ENCODE data around the gene HABP4.

The HABP4 gene

GRCh38 chr9:96513622-96514021, 63.7 kb downstream of the HABP4 start:
- Histone ChIP-seq H3K9ac (ENCODE audit: low read length) (peak overlapping the region; percentile 89), H3K9me3 (ENCODE audit: control insufficient read depth, low read length) (no peaks in the 10 kb centered on the region), H3K4me3 (ENCODE audit: low read length) (peak overlapping the region; percentile 71), H3K4me1 (ENCODE audit: control insufficient read depth, insufficient read depth, low read length) (peaks cover 49% of the 10 kb centered on the region), H3K36me3 (ENCODE audit: control insufficient read depth, insufficient read depth, low read length, severe bottlenecking) (peaks cover 24% of the 10 kb centered on the region), H3K27me3 (replicated peaks; ENCODE audit: control insufficient read depth, insufficient read depth, low read length) (no peaks in the 10 kb centered on the region)
- peak; percentile 48 for DNase-seq (ENCODE audit: low read depth)

- Histone ChIP-seq H3K9ac (ENCODE audit: low read length) (peak overlapping the region; percentile 89), H3K27me3 (replicated peaks; ENCODE audit: control insufficient read depth, insufficient read depth, low read length) (no peaks in the 10 kb centered on the region), H3K4me3 (ENCODE audit: low read length) (peak overlapping the region; percentile 71), H3K9me3 (ENCODE audit: control insufficient read depth, low read length) (no peaks in the 10 kb centered on the region), H3K4me1 (ENCODE audit: control insufficient read depth, insufficient read depth, low read length) (peaks cover 49% of the 10 kb centered on the region), H3K36me3 (ENCODE audit: control insufficient read depth, insufficient read depth, low read length, severe bottlenecking) (peaks cover 18% of the 10 kb centered on the region)
- DNase-seq (ENCODE audit: low read depth), result peak; percentile 89
These were observed 64.3 kb downstream of the HABP4 start for GRCh38 chr9:96514108-96514799.

- Histone ChIP-seq H3K36me3 (ENCODE audit: control insufficient read depth, insufficient read depth, low read length, severe bottlenecking) (peaks cover 12% of the 10 kb centered on the region), H3K4me3 (ENCODE audit: low read length) (peak overlapping the region; percentile 71), H3K9ac (ENCODE audit: low read length) (peak overlapping the region; percentile 89), H3K9me3 (ENCODE audit: control insufficient read depth, low read length) (no peaks in the 10 kb centered on the region), H3K27me3 (replicated peaks; ENCODE audit: control insufficient read depth, insufficient read depth, low read length) (no peaks in the 10 kb centered on the region), H3K4me1 (ENCODE audit: control insufficient read depth, insufficient read depth, low read length) (peaks cover 51% of the 10 kb centered on the region)
- peak; percentile 22 for DNase-seq (ENCODE audit: low read depth)
These were observed 64.8 kb downstream of the HABP4 start for GRCh38 chr9:96514800-96515158.

GRCh38 chr9:96515621-96516470, 65.9 kb downstream of the HABP4 start:
- Histone ChIP-seq H3K27me3 (replicated peaks; ENCODE audit: control insufficient read depth, insufficient read depth, low read length) (no peaks in the 10 kb centered on the region), H3K4me3 (ENCODE audit: low read length) (peak overlapping the region; percentile 71), H3K36me3 (ENCODE audit: control insufficient read depth, insufficient read depth, low read length, severe bottlenecking) (peaks cover 11% of the 10 kb centered on the region), H3K4me1 (ENCODE audit: control insufficient read depth, insufficient read depth, low read length) (peaks cover 57% of the 10 kb centered on the region), H3K9me3 (ENCODE audit: control insufficient read depth, low read length) (no peaks in the 10 kb centered on the region), H3K9ac (ENCODE audit: low read length) (peak overlapping the region; percentile 89)
- DNase-seq (ENCODE audit: low read depth), result peak; percentile 48

DNA sequence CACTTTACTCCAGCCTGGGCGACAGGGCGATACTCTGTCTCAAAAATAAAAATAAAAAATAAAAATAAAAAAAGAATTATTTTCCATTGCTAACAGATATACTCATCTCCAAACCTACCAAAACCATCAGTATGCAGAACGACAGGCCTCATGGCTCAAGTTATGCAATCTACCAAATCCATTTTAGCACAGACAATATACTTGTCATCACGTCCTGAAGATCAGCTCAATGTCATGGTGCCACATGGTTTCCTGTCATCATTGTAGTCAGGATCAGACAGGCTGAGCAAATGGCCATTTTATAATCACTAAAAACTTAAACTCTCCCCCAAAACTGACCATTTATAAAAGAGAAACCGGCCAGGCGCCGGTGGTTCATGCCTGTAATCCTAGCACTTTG, 69.1 kb downstream of the HABP4 start:
- no peak for DNase-seq (ENCODE audit: low read depth)
- Histone ChIP-seq H3K4me1 (ENCODE audit: control insufficient read depth, insufficient read depth, low read length) (peaks cover 56% of the 10 kb centered on the region), H3K27me3 (replicated peaks; ENCODE audit: control insufficient read depth, insufficient read depth, low read length) (no peaks in the 10 kb centered on the region), H3K36me3 (ENCODE audit: control insufficient read depth, insufficient read depth, low read length, severe bottlenecking) (peaks cover 24% of the 10 kb centered on the region), H3K9me3 (ENCODE audit: control insufficient read depth, low read length) (no peaks in the 10 kb centered on the region), H3K9ac (ENCODE audit: low read length) (peak overlapping the region; percentile 75), H3K4me3 (ENCODE audit: low read length) (peak overlapping the region; percentile 42)

DNA sequence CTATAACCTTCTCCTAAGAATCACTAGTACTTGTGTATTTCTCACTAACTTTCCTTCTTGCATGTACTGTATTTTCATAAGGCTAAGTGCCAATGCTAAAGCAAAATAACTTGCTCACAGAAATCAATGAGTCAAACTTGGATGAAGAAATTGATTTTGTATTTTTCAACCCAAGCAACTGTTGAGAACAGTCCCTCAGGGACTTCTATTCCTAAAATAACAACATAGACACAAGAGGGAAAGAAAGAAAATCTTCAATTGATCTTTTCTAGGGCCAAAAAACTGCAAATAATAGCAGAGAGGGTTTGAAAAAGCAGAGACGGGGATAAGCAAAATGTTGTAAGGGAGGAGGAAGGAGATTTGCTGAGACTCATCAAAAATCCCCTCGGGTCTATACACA, 69.8 kb downstream of the HABP4 start:
- H3K4me3 ChIP-seq (ENCODE audit: low read length), result peak overlapping the region; percentile 35
- DNase-seq (ENCODE audit: low read depth), result peak; percentile 8
- H3K9me3 ChIP-seq (ENCODE audit: control insufficient read depth, low read length), result no peaks in the 10 kb centered on the region
- H3K9ac ChIP-seq (ENCODE audit: low read length), result peak overlapping the region; percentile 75
- H3K27me3 ChIP-seq (replicated peaks; ENCODE audit: control insufficient read depth, insufficient read depth, low read length), result no peaks in the 10 kb centered on the region
- peaks cover 51% of the 10 kb centered on the region for H3K4me1 ChIP-seq (ENCODE audit: control insufficient read depth, insufficient read depth, low read length)
- H3K36me3 ChIP-seq (ENCODE audit: control insufficient read depth, insufficient read depth, low read length, severe bottlenecking), result peaks cover 24% of the 10 kb centered on the region

GRCh38 chr9:96522366-96522765, 72.4 kb downstream of the HABP4 start:
- Histone ChIP-seq H3K9ac (ENCODE audit: low read length) (no peak overlapping the region), H3K27me3 (replicated peaks; ENCODE audit: control insufficient read depth, insufficient read depth, low read length) (no peaks in the 10 kb centered on the region), H3K36me3 (ENCODE audit: control insufficient read depth, insufficient read depth, low read length, severe bottlenecking) (peaks cover 29% of the 10 kb centered on the region), H3K4me1 (ENCODE audit: control insufficient read depth, insufficient read depth, low read length) (peaks cover 34% of the 10 kb centered on the region), H3K9me3 (ENCODE audit: control insufficient read depth, low read length) (no peaks in the 10 kb centered on the region), H3K4me3 (ENCODE audit: low read length) (no peak overlapping the region)
- DNase-seq (ENCODE audit: low read depth), result no peak

- H3K4me1 ChIP-seq (ENCODE audit: control insufficient read depth, insufficient read depth, low read length), result peaks cover 34% of the 10 kb centered on the region
- peaks cover 34% of the 10 kb centered on the region for H3K36me3 ChIP-seq (ENCODE audit: control insufficient read depth, insufficient read depth, low read length, severe bottlenecking)
These were observed 73.4 kb downstream of the HABP4 start for GRCh38 chr9:96523374-96523773.

DNA sequence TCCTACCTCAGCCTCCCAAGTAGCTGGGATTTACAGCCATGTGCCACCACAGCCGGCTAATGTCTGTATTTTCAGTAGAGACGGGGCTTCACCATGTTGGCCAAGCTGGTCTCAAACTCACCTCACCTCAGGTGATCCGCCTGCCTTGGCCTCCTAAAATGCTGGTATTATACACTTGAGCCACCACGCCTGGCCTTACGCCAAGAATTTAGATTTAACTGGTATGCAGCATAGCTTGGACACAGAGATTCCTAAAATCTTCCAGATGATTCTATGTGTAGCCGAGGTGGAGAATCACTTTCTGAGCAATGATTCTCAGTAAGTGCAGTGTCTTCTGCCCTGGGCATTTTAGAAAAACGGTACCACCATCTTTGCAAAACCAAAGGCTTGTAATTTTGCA, 74.1 kb downstream of the HABP4 start:
- DNase-seq (ENCODE audit: low read depth), result peak; percentile 9
- no peaks in the 10 kb centered on the region for H3K27me3 ChIP-seq (replicated peaks; ENCODE audit: control insufficient read depth, insufficient read depth, low read length)
- H3K9ac ChIP-seq (ENCODE audit: low read length), result no peak overlapping the region
- no peak overlapping the region for H3K4me3 ChIP-seq (ENCODE audit: low read length)
- peaks cover 33% of the 10 kb centered on the region for H3K4me1 ChIP-seq (ENCODE audit: control insufficient read depth, insufficient read depth, low read length)
- no peaks in the 10 kb centered on the region for H3K9me3 ChIP-seq (ENCODE audit: control insufficient read depth, low read length)
- peaks cover 38% of the 10 kb centered on the region for H3K36me3 ChIP-seq (ENCODE audit: control insufficient read depth, insufficient read depth, low read length, severe bottlenecking)

More at GRCh38 chr9:96523374-96523773, 73.4 kb downstream of the HABP4 start:
- Histone ChIP-seq H3K9me3 (ENCODE audit: control insufficient read depth, low read length) (no peaks in the 10 kb centered on the region), H3K9ac (ENCODE audit: low read length) (no peak overlapping the region), H3K4me3 (ENCODE audit: low read length) (no peak overlapping the region), H3K27me3 (replicated peaks; ENCODE audit: control insufficient read depth, insufficient read depth, low read length) (no peaks in the 10 kb centered on the region)
- no peak for DNase-seq (ENCODE audit: low read depth)

GRCh38 chr9:96524764-96525163, 74.8 kb downstream of the HABP4 start:
- H3K36me3 ChIP-seq (ENCODE audit: control insufficient read depth, insufficient read depth, low read length, severe bottlenecking), result peaks cover 38% of the 10 kb centered on the region
- no peak for DNase-seq (ENCODE audit: low read depth)
- H3K27me3 ChIP-seq (replicated peaks; ENCODE audit: control insufficient read depth, insufficient read depth, low read length), result no peaks in the 10 kb centered on the region
- peaks cover 30% of the 10 kb centered on the region for H3K4me1 ChIP-seq (ENCODE audit: control insufficient read depth, insufficient read depth, low read length)
- H3K9ac ChIP-seq (ENCODE audit: low read length), result no peak overlapping the region
- no peak overlapping the region for H3K4me3 ChIP-seq (ENCODE audit: low read length)
- no peaks in the 10 kb centered on the region for H3K9me3 ChIP-seq (ENCODE audit: control insufficient read depth, low read length)

- Histone ChIP-seq H3K27me3 (replicated peaks; ENCODE audit: control insufficient read depth, insufficient read depth, low read length) (no peaks in the 10 kb centered on the region), H3K36me3 (ENCODE audit: control insufficient read depth, insufficient read depth, low read length, severe bottlenecking) (peaks cover 67% of the 10 kb centered on the region), H3K9ac (ENCODE audit: low read length) (no peak overlapping the region), H3K4me3 (ENCODE audit: low read length) (no peak overlapping the region), H3K9me3 (ENCODE audit: control insufficient read depth, low read length) (no peaks in the 10 kb centered on the region), H3K4me1 (ENCODE audit: control insufficient read depth, insufficient read depth, low read length) (peaks cover 3% of the 10 kb centered on the region)
- DNase-seq (ENCODE audit: low read depth), result no peak
These were observed 82.2 kb downstream of the HABP4 start for GRCh38 chr9:96532173-96532572.
